ENCODE results near the gene TRMU.

TRMU gene

DNA sequence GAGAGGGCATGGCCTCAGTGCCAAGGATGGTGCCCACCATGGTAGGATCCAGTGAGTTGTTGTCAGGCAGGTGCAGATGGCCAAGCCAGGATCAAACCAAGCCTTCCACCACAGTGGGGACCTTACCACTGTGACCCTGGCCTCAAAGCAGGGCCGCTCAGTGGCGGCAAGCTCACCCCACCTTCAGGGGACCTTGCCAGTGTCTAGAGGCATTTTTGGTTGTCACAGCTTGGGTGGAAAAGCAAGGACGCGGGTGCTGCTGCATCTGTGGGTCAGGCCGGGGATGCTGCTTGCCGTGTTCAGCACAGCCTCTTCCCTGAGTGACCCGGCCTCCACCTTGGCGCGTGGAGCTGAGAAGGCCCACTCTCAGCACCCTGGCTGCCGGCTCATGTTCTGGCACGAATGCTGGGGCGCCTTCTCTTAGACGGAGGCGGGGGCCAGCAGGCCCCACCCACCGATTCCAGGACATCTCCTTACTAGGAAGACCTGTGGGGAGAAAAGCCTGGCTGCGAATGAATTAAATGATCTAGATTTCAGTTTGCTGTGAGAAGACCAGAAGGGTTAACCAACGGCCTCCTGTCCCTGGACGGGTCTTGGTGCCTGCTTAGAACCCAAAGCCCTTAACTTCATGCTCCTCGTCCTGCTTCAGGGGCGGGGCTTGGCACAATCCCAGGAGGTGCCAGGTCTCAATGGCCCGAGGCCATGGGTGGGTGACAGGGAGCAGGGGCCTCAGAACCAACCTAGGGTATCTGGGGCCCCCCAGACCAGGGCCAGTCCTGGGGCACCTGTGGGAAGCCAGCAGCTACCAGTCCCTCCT lies 18.9 kb downstream of the TRMU start:
- H3K27ac ChIP-seq, result peak overlapping the region; percentile 57
- no peak for TF ChIP-seq Cebpa-rat (IDR thresholded peaks at IDR 0.05)
- H4K20me1 ChIP-seq, result peaks cover 94% of the 10 kb centered on the region
- H3K9ac ChIP-seq, result no peak overlapping the region
- peaks cover 65% of the 10 kb centered on the region for H3K4me1 ChIP-seq
- no peaks in the 10 kb centered on the region for H3K9me3 ChIP-seq
- no peak overlapping the region for H3K4me3 ChIP-seq
- peak overlapping the region; percentile 98 for H3K4me2 ChIP-seq
- H3K27me3 ChIP-seq, result no peaks in the 10 kb centered on the region
- peaks cover 83% of the 10 kb centered on the region for H3K36me3 ChIP-seq

DNA sequence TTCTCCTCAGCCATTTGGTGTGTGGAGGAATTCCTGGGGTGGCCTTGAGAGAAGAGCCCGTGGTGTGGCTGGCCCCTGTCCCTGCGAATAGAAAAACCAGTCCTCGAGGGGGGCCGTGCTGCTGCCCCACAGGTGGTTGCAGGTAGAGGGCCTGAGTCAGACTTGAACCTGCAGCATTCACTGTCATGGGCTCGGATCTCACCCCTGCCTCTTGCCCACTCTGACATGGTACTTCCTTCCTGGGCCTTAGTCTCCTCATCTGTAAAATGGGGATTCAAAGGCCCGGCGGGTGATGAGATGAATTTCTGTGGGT lies 19.4 kb downstream of the TRMU start:
- Histone ChIP-seq H3K4me1 (peaks cover 65% of the 10 kb centered on the region), H3K4me3 (no peak overlapping the region), H3K27me3 (no peaks in the 10 kb centered on the region), H3K36me3 (peaks cover 83% of the 10 kb centered on the region), H3K27ac (no peak overlapping the region; the same call in 1 of the 2 replicates), H4K20me1 (peaks cover 96% of the 10 kb centered on the region), H3K4me2 (peak overlapping the region; percentile 98), H3K9me3 (no peaks in the 10 kb centered on the region), H3K9ac (no peak overlapping the region)
- TF ChIP-seq Cebpa-rat (IDR thresholded peaks at IDR 0.05), result no peak

DNA sequence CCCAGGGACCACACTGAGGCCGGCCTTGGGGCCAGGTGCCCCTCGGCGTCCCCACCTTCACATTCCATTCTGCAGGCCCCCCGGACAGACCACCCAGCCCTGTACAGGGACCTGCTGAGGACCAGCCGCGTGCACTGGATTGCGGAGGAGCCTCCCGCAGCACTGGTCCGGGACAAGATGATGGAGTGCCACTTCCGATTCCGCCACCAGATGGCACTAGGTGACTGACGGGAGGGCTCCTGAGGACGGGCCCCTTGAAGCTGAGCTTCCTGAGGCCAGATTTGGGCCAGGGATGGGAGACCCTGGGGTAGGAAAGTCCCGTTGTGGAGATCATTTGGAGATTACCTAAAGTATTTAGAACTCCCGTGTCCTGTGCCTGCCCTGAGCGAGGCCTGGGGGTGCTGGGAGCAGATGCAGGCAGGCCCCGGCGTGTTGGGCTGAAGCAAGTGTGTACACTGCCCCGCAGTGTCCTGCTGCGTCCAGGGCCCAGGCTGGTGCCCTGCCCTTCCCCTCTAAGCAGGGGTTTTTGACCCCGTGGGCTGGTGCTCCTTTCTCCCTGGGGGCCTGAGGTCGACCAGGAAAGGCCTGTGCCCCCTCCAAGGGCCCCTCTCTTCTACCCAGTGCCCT lies 20.0 kb downstream of the TRMU start:
- Histone ChIP-seq H3K9ac (peak overlapping the region; percentile 50; the same call in 1 of the 2 replicates), H4K20me1 (peaks cover 96% of the 10 kb centered on the region), H3K9me3 (no peaks in the 10 kb centered on the region), H3K4me2 (peak overlapping the region; percentile 98), H3K4me1 (peaks cover 65% of the 10 kb centered on the region), H3K36me3 (peaks cover 79% of the 10 kb centered on the region), H3K27ac (peak overlapping the region; percentile 73), H3K4me3 (0 out of 2 replicates have a peak overlapping the region, but pooled peaks have one; percentile 5), H3K27me3 (no peaks in the 10 kb centered on the region)
- no peak for TF ChIP-seq Cebpa-rat (IDR thresholded peaks at IDR 0.05)

DNA sequence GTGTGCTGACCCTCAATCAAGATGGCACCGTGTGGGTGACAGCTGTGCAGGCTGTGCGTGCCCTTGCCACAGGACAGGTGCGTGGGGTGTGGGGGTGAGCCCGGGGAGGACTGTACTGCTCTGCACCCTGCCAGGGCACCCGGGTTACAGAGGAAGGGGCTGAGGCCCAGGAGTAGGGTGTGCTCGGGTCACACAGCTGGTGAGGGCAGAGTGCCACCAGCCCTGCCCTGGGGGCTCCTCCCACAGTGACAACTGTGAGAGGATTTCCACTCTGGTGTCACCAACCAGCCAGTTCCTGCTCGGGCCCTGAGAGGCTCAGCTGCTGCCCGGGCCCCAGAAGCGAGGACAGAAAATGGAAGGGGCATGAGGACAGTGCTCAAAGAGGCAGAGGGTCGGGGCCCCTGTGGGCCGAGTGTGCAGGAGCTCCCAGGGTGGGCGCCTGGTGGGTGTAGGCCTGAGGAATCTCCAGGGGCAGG lies 20.5 kb downstream of the TRMU start:
- no peak for TF ChIP-seq Cebpa-rat (IDR thresholded peaks at IDR 0.05)
- Histone ChIP-seq H3K36me3 (peaks cover 73% of the 10 kb centered on the region), H3K27ac (peak overlapping the region; percentile 73), H3K9me3 (no peaks in the 10 kb centered on the region), H4K20me1 (peaks cover 96% of the 10 kb centered on the region), H3K4me3 (peak overlapping the region; percentile 5; the same call in 1 of the 2 replicates), H3K27me3 (no peaks in the 10 kb centered on the region), H3K9ac (peak overlapping the region; percentile 50), H3K4me1 (peaks cover 65% of the 10 kb centered on the region), H3K4me2 (peak overlapping the region; percentile 98)

DNA sequence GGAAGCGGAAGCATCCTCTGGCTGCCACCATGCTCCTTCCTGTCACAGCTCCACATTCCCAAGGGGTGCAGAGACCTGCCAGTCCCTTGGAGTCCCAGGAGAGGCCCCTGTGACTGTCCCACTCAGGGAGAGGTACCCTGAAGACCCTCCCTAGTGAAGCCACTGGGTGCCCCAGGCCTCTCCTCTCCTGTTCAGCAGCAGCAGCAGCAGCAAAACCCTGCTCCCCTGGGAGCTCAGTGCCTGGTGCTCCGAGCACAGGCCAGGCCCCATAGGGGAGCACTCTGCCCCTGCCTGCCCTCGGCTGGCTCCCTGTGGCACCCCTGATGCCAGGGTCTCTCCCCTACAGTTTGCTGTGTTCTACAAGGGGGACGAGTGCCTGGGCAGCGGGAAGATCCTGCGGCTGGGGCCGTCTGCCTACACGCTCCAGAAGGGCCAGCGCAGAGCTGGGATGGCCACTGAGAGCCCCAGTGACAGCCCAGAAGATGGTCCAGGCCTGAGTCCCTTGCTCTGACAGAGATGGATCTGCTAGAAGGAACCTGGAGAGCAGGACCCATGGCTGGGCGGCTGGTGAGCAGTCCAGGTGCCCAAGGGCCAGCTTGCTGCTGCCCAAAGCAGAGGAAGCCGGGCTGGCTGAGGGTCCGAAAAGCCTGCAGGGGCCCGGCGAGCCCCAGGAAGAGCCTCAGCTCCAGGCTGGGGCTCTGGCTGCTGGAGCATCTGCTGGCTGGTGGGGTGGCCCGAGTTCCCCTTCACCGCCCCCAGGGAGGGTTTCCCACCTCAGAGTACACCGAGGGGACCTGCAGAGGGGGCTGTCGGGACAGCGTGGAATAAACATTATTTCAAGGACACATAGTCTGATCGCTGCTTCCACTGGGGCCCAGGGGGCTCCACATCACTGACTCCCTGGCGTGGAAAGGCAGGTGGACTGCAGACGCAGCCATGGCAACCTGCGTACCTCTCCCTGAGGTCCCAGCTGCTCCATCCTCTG lies 21.3 kb downstream of the TRMU start:
- Histone ChIP-seq H3K36me3 (peaks cover 66% of the 10 kb centered on the region), H3K4me2 (peak overlapping the region; percentile 98), H3K9me3 (no peaks in the 10 kb centered on the region), H3K27me3 (peaks cover 2% of the 10 kb centered on the region; the same call in 1 of the 2 replicates), H3K4me3 (peak overlapping the region; percentile 5; the same call in 1 of the 2 replicates), H4K20me1 (peaks cover 97% of the 10 kb centered on the region), H3K9ac (peak overlapping the region; percentile 50), H3K4me1 (peaks cover 69% of the 10 kb centered on the region), H3K27ac (peak overlapping the region; percentile 73)
- no peak for TF ChIP-seq Cebpa-rat (IDR thresholded peaks at IDR 0.05)

DNA sequence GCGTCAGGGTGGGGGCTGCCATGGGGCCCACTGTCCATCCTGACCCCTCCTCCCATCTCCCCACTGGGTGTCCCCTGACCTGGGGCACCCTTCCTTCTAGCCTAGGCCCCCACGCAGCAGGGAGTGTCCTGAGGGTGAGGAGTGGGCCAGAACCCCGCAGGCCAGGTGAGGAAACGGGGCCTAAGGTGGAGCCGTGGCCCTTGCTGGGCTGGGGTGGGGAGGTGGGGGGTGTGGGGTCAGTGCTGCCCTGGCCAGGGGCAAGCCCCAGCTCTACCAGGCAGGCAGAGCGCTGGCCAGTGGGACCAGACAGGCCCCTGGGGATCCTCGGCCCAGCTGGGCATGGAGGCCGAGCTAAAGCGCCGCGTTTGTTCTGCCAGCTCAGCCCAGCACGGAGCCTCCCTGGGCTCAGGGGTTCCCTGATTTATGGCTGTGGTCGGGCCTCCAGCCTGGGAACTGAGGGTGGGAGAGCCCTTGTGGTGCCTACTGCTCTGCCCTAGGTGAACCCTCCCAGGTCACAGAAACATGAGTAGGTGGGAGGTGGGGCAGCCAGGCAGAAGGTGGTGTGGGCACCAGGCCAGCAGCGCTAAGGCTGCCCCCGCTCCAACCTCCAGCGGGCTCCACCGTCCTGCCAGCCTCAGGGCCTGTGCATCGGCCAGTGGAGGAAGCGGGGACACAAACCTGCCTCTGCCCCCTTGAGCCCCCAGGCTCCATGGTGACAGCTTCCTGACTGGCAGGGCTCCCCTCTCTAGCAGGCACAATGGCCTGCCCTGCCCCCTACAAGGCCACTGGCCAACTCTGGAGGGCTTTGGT lies 22.4 kb downstream of the TRMU start:
- H3K4me3 ChIP-seq, result no peak overlapping the region
- peak overlapping the region; percentile 98; the same call in 1 of the 2 replicates for H3K4me2 ChIP-seq
- H3K9ac ChIP-seq, result no peak overlapping the region
- peaks cover 69% of the 10 kb centered on the region for H3K4me1 ChIP-seq
- no peak for TF ChIP-seq Cebpa-rat (IDR thresholded peaks at IDR 0.05)
- peaks cover 12% of the 10 kb centered on the region; the same call in 1 of the 2 replicates for H3K27me3 ChIP-seq
- no peak overlapping the region for H3K27ac ChIP-seq
- H3K36me3 ChIP-seq, result peaks cover 55% of the 10 kb centered on the region
- H3K9me3 ChIP-seq, result no peaks in the 10 kb centered on the region
- peaks cover 97% of the 10 kb centered on the region for H4K20me1 ChIP-seq

DNA sequence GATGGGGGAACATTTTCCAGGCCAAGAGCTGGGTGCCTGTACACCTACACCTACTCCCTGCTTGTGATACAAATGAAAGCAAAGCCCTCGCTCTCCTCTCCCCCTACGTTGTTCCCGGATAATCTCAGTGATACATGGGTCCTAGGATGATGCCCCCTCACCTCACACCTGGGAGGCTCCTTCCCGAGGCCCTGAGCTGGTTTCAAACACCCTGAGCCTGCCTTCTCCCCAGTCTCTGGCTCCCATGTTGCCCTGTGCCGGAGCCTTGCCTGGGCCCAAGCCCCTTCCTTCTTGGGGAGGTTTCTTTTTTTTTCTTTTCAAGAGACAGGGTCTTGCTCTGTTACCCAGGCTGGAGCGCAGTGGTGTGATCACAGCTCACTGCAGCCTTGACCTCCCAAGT lies 23.3 kb downstream of the TRMU start:
- Histone ChIP-seq H3K27ac (no peak overlapping the region), H3K4me1 (peaks cover 69% of the 10 kb centered on the region), H3K36me3 (peaks cover 52% of the 10 kb centered on the region), H4K20me1 (peaks cover 97% of the 10 kb centered on the region), H3K27me3 (peaks cover 20% of the 10 kb centered on the region), H3K4me2 (no peak overlapping the region), H3K9me3 (no peaks in the 10 kb centered on the region), H3K9ac (no peak overlapping the region), H3K4me3 (no peak overlapping the region)
- TF ChIP-seq Cebpa-rat (IDR thresholded peaks at IDR 0.05), result no peak

DNA sequence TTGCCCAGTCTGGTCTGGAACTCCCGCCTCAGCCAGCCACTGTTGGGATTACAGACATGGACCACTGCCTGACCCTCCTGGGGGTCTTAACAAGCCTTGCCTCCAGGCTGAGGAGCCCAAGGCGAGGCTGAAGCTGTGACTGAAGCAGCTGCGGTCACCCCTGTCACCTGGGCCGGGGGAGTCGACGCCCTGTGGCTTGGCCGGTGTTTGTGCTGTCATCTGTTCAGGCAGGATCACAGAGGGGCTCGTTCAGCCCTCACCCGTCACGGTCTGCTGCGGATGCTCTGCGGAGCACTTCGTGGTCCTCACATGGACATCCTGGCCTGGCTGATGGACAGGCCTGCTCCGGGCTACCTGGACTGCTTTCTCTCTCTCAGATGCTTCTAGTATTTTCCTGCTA lies 23.8 kb downstream of the TRMU start:
- Histone ChIP-seq H3K36me3 (peaks cover 46% of the 10 kb centered on the region), H3K9ac (no peak overlapping the region), H3K27ac (no peak overlapping the region), H3K9me3 (no peaks in the 10 kb centered on the region), H3K27me3 (peaks cover 26% of the 10 kb centered on the region), H3K4me1 (peaks cover 69% of the 10 kb centered on the region), H3K4me2 (no peak overlapping the region), H4K20me1 (peaks cover 97% of the 10 kb centered on the region), H3K4me3 (no peak overlapping the region)
- no peak for TF ChIP-seq Cebpa-rat (IDR thresholded peaks at IDR 0.05)

DNA sequence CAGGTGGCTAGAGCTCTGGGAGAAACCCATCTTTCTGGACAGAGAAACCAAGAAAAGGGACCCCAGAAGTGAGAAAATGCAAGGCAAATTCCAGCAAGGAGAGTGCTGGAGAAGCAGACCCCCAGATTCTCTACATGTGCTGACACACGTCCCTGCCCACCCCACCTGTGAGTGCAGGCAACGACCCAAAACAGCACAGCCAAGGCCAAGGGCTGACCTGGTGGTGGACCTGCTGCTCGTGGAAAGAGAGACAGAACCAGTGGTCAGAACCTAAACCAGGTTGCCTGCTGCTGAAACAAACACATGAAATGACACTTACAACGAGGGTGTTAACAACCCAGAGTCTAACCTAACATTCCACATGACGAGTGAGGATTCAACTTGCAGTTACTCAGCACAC lies 24.6 kb downstream of the TRMU start:
- no peak overlapping the region for H3K4me2 ChIP-seq
- no peak overlapping the region for H3K27ac ChIP-seq
- H3K4me1 ChIP-seq, result peaks cover 69% of the 10 kb centered on the region
- no peaks in the 10 kb centered on the region for H3K9me3 ChIP-seq
- H3K36me3 ChIP-seq, result peaks cover 38% of the 10 kb centered on the region
- H3K9ac ChIP-seq, result no peak overlapping the region
- TF ChIP-seq Cebpa-rat (IDR thresholded peaks at IDR 0.05), result no peak
- peaks cover 32% of the 10 kb centered on the region for H3K27me3 ChIP-seq
- H4K20me1 ChIP-seq, result peaks cover 97% of the 10 kb centered on the region
- no peak overlapping the region for H3K4me3 ChIP-seq
